GM23338 (cell line): ENCODE data around the gene STPG1. TPM values are rescaled to one million over a fixed set of nuclear protein-coding genes. Genes with fewer than 3 reads are reported as not detected.

ENCODE experiments used
- ATAC-seq: fragments of 200-7000 bp; cut with Tn5 transposase; 3 replicates; pipeline ENCODE4 v1.9.1; 2020
- DNase-seq: peaks from one replicate; pipeline ENCODE4 v3.0.0-alpha.2; 2015; ENCODE audit warnings: low spot score
- H2AFZ ChIP-seq: fragments of 200-600 bp; sonication (generic); 2 replicates; pipeline ENCODE4 v1.8.0; 2016; ENCODE audit warnings: antibody characterized with exemption, mild to moderate bottlenecking, moderate library complexity
- H3F3A ChIP-seq: fragments of 200-600 bp; sonication (generic); replicated peaks from 2 replicates; pipeline ENCODE4 v1.8.0; 2017; ENCODE audit warnings: antibody characterized with exemption, mixed run types, low read depth
- H3K27ac ChIP-seq: fragments of 200-600 bp; sonication (generic); 2 replicates; pipeline ENCODE4 v1.6.1; 2016; ENCODE audit warnings: low read depth
- H3K27me3 ChIP-seq: fragments of 200-600 bp; sonication (generic); 2 replicates; pipeline ENCODE4 v1.8.0; 2016; ENCODE audit warnings: mild to moderate bottlenecking, mixed run types, moderate library complexity; ENCODE audit not compliant: insufficient read depth
- H3K36me3 ChIP-seq: fragments of 200-600 bp; sonication (generic); 2 replicates; pipeline ENCODE4 v1.8.0; 2016; ENCODE audit warnings: mild to moderate bottlenecking; ENCODE audit not compliant: insufficient read depth
- H3K4me1 ChIP-seq: fragments of 200-600 bp; sonication (generic); 2 replicates; pipeline ENCODE4 v1.8.0; 2016; ENCODE audit warnings: mild to moderate bottlenecking, moderate library complexity; ENCODE audit not compliant: insufficient read depth
- H3K4me2 ChIP-seq: fragments of 200-600 bp; sonication (generic); 2 replicates; pipeline ENCODE4 v1.7.1; 2017; ENCODE audit warnings: mixed run types
- H3K4me3 ChIP-seq: fragments of 200-600 bp; sonication (generic); 2 replicates; pipeline ENCODE4 v1.6.1; 2016; ENCODE audit warnings: mixed run types
- H3K79me2 ChIP-seq: fragments of 200-600 bp; sonication (generic); replicated peaks from 2 replicates; pipeline ENCODE4 v1.8.0; 2017; ENCODE audit warnings: mild to moderate bottlenecking; ENCODE audit not compliant: insufficient read depth
- H3K9me2 ChIP-seq: fragments of 200-600 bp; sonication (generic); 2 replicates; pipeline ENCODE4 v1.8.0; 2017; ENCODE audit not compliant: insufficient read depth
- H4K20me1 ChIP-seq: fragments of 200-600 bp; sonication (generic); replicated peaks from 2 replicates; pipeline ENCODE4 v1.8.0; 2017; ENCODE audit warnings: mild to moderate bottlenecking; ENCODE audit not compliant: insufficient read depth
- H3K27ac Mint-ChIP-seq: 2 replicates; pipeline ENCODE4 v1.8.0; 2020; ENCODE audit warnings: inconsistent platforms, mild to moderate bottlenecking, moderate library complexity, mixed read lengths
- H3K27me3 Mint-ChIP-seq: 3 replicates; pipeline ENCODE4 v1.8.0; 2022; ENCODE audit warnings: low read depth, mild to moderate bottlenecking, moderate library complexity, mixed read lengths, inconsistent platforms; ENCODE audit not compliant: insufficient read depth, poor library complexity
- H3K36me3 Mint-ChIP-seq: 3 replicates; pipeline ENCODE4 v1.8.0; 2021; ENCODE audit warnings: low read depth, mild to moderate bottlenecking, inconsistent platforms, moderate library complexity, mixed read lengths
- H3K4me1 Mint-ChIP-seq: 3 replicates; pipeline ENCODE4 v1.8.0; 2020; ENCODE audit warnings: mild to moderate bottlenecking, inconsistent platforms, mixed read lengths
- H3K4me3 Mint-ChIP-seq: 3 replicates; pipeline ENCODE4 v1.8.0; 2021; ENCODE audit warnings: moderate library complexity, mild to moderate bottlenecking, inconsistent platforms, mixed read lengths
- H3K9me3 Mint-ChIP-seq: 3 replicates; pipeline ENCODE4 v1.8.0; 2020; ENCODE audit warnings: moderate library complexity, mild to moderate bottlenecking, inconsistent platforms, mixed read lengths
- CREB1 ChIP-seq: fragments of 250-450 bp; sonication (Bioruptor Pico); IDR thresholded peaks from 2 replicates; pipeline ENCODE4 v1.5.0; 2020; ENCODE audit warnings: low read depth, mild to moderate bottlenecking, moderate library complexity
- ETS1 ChIP-seq: IDR thresholded peaks from 2 replicates; pipeline ENCODE4 v1.6.1; 2016; ENCODE audit warnings: antibody characterized with exemption
- EZH2 ChIP-seq: fragments of 200-600 bp; sonication (generic); IDR thresholded peaks from one replicate; pipeline ENCODE4 v1.8.0; 2017; ENCODE audit warnings: antibody characterized with exemption, mild to moderate bottlenecking, low read depth; ENCODE audit not compliant: unreplicated experiment
- JUNB ChIP-seq: IDR thresholded peaks from one replicate; pipeline ENCODE4 v1.6.1; 2016; ENCODE audit warnings: antibody characterized with exemption; ENCODE audit not compliant: unreplicated experiment
- POLR2AphosphoS5 ChIP-seq: IDR thresholded peaks from 2 replicates; pipeline ENCODE4 v1.6.1; 2016; ENCODE audit warnings: antibody characterized with exemption, low read depth
- ZNF331 ChIP-seq: fragments of 250-450 bp; sonication (Bioruptor Pico); IDR thresholded peaks from 2 replicates; pipeline ENCODE4 v1.5.0; 2020; ENCODE audit warnings: low read depth, mild to moderate bottlenecking, moderate library complexity
- polyA plus RNA-seq: library from polyadenylated mRNA; unstranded; fragments of >200 nt; fragmentation: Nextera tagmentation; extraction: Ambion mirVana; gene quantifications from 2 replicates; pipeline ENCODE4 v1.2.1, GENCODE V29; 2016
- total RNA-seq: library from RNA; depleted of rRNA; stranded (reverse); fragments of >200 nt; shearing (Covaris generic); gene quantifications from 2 replicates; pipeline ENCODE4 v1.2.3, GENCODE V29; 2014
- TF ChIP-seq, protein P1 (sequence below): fragments of 250-450 bp; sonication (Bioruptor Pico); IDR thresholded peaks from 2 replicates; pipeline ENCODE4 v1.5.0; 2020; ENCODE audit warnings: mild to moderate bottlenecking, moderate library complexity

STPG1 gene
- total and polyA plus RNA-seq, 2 experiments from 2014 or later = 8.2 to 11.4 TPM

- Histone ChIP-seq H3K4me2 (no peak overlapping the region), H3K36me3 (no peaks in the 10 kb centered on the region), H3K27ac (no peak overlapping the region), H3K4me1 (peaks cover 26% of the 10 kb centered on the region), H3F3A (peaks cover 8% of the 10 kb centered on the region; the same call in 1 of the 2 replicates), H2AFZ (no peak overlapping the region), H3K79me2 (no peaks in the 10 kb centered on the region), H3K9me2 (no peaks in the 10 kb centered on the region), H4K20me1 (no peaks in the 10 kb centered on the region), H3K27me3 (peaks cover 43% of the 10 kb centered on the region), H3K4me3 (no peak overlapping the region)
- Mint-ChIP-seq H3K4me1 (peaks cover 26% of the 10 kb centered on the region), H3K4me3 (no peak overlapping the region), H3K27ac (no peak overlapping the region), H3K36me3 (no peaks in the 10 kb centered on the region), H3K27me3 (peaks cover 41% of the 10 kb centered on the region), H3K9me3 (no peaks in the 10 kb centered on the region)
- TF ChIP-seq ZNF331 (CRISPR knock-in tag) (no peak), ETS1 (no peak), POLR2AphosphoS5 (no peak), EZH2 (no peak)
- TF ChIP-seq, protein P1, sequence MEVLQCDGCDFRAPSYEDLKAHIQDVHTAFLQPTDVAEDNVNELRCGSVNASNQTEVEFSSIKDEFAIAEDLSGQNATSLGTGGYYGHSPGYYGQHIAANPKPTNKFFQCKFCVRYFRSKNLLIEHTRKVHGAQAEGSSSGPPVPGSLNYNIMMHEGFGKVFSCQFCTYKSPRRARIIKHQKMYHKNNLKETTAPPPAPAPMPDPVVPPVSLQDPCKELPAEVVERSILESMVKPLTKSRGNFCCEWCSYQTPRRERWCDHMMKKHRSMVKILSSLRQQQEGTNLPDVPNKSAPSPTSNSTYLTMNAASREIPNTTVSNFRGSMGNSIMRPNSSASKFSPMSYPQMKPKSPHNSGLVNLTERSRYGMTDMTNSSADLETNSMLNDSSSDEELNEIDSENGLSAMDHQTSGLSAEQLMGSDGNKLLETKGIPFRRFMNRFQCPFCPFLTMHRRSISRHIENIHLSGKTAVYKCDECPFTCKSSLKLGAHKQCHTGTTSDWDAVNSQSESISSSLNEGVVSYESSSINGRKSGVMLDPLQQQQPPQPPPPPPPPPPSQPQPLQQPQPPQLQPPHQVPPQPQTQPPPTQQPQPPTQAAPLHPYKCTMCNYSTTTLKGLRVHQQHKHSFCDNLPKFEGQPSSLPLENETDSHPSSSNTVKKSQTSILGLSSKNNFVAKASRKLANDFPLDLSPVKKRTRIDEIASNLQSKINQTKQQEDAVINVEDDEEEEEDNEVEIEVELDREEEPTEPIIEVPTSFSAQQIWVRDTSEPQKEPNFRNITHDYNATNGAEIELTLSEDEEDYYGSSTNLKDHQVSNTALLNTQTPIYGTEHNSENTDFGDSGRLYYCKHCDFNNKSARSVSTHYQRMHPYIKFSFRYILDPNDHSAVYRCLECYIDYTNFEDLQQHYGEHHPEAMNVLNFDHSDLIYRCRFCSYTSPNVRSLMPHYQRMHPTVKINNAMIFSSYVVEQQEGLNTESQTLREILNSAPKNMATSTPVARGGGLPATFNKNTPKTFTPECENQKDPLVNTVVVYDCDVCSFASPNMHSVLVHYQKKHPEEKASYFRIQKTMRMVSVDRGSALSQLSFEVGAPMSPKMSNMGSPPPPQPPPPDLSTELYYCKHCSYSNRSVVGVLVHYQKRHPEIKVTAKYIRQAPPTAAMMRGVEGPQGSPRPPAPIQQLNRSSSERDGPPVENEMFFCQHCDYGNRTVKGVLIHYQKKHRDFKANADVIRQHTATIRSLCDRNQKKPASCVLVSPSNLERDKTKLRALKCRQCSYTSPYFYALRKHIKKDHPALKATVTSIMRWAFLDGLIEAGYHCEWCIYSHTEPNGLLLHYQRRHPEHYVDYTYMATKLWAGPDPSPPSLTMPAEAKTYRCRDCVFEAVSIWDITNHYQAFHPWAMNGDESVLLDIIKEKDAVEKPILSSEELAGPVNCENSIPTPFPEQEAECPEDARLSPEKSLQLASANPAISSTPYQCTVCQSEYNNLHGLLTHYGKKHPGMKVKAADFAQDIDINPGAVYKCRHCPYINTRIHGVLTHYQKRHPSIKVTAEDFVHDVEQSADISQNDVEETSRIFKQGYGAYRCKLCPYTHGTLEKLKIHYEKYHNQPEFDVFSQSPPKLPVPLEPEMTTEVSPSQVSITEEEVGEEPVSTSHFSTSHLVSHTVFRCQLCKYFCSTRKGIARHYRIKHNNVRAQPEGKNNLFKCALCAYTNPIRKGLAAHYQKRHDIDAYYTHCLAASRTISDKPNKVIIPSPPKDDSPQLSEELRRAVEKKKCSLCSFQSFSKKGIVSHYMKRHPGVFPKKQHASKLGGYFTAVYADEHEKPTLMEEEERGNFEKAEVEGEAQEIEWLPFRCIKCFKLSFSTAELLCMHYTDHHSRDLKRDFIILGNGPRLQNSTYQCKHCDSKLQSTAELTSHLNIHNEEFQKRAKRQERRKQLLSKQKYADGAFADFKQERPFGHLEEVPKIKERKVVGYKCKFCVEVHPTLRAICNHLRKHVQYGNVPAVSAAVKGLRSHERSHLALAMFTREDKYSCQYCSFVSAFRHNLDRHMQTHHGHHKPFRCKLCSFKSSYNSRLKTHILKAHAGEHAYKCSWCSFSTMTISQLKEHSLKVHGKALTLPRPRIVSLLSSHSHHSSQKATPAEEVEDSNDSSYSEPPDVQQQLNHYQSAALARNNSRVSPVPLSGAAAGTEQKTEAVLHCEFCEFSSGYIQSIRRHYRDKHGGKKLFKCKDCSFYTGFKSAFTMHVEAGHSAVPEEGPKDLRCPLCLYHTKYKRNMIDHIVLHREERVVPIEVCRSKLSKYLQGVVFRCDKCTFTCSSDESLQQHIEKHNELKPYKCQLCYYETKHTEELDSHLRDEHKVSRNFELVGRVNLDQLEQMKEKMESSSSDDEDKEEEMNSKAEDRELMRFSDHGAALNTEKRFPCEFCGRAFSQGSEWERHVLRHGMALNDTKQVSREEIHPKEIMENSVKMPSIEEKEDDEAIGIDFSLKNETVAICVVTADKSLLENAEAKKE = no peak
- no peak for ATAC-seq
- no peak for DNase-seq
These were observed 88.7 kb downstream of the STPG1 start for GRCh38 chr1:24324903-24325302.

GRCh38 chr1:24323281-24323680 is 90.3 kb downstream of the STPG1 start:
- Mint-ChIP-seq H3K4me3 (no peak overlapping the region), H3K4me1 (peaks cover 31% of the 10 kb centered on the region), H3K27me3 (peaks cover 41% of the 10 kb centered on the region), H3K9me3 (no peaks in the 10 kb centered on the region), H3K36me3 (no peaks in the 10 kb centered on the region), H3K27ac (no peak overlapping the region)
- Histone ChIP-seq H2AFZ (no peak overlapping the region), H3F3A (peaks cover 8% of the 10 kb centered on the region; the same call in 1 of the 2 replicates), H3K27me3 (peaks cover 46% of the 10 kb centered on the region), H3K4me1 (peaks cover 26% of the 10 kb centered on the region), H3K79me2 (no peaks in the 10 kb centered on the region), H3K9me2 (no peaks in the 10 kb centered on the region), H3K27ac (no peak overlapping the region), H3K36me3 (no peaks in the 10 kb centered on the region), H3K4me3 (peak overlapping the region; percentile 83; the same call in 1 of the 2 replicates), H3K4me2 (0 out of 2 replicates have a peak overlapping the region, but pooled peaks have one; percentile 78), H4K20me1 (no peaks in the 10 kb centered on the region)
- no peak for ATAC-seq
- no peak for DNase-seq
- TF ChIP-seq CREB1 (CRISPR knock-in tag) (no peak), JUNB (no peak)
